DMS114 treated with DMSO at 0.1 percent for 48 hours (cell line): ENCODE data around the gene SEC11C.
"Not testable (repeated sequence)": the region's sequence is repeated elsewhere in the genome, so short reads cannot be mapped to it uniquely, and the experiment has no call there.

ENCODE experiments used
- DNase-seq: peaks from one replicate; lab custom pipeline; 2025; ENCODE audit not compliant: unreplicated experiment; lab: John Stamatoyannopoulos, UW

The SEC11C gene

DNA sequence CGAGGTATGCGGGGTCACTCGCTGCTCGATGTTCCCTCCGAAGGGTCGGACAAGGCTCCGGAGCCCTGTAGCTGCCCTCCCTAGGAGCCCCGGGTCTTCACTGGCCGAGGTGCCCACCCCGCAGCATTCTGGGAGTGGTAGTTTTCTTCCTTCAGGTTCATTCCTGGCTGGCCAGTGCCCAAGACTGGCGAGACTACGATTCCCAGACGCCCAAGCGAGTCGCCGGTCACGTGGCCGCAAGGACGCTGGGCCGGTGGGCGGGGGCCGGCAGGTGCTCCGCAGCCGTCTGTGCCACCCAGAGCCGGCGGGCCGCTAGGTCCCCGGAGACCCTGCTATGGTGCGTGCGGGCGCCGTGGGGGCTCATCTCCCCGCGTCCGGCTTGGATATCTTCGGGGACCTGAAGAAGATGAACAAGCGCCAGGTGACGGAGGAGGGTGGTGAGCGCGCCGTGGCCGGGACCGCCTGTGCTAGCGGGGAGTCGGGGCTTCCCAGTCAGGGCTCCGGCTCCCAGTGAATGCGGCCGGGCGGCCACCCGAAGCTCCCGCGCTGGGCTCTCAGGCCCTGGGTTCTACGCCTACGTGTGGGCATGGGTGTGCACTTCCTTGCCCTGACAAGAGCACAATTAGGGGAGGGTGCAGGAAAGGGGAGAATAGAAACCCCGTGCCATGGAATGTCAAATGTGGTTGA, at the start of gene SEC11C:
Gene SEC11C (plus strand): TSS at position 270 of the 687 bp plus-strand sequence. CDS start 65 bp downstream, at position 335.
- DNase-seq = peak; percentile 88

DNA sequence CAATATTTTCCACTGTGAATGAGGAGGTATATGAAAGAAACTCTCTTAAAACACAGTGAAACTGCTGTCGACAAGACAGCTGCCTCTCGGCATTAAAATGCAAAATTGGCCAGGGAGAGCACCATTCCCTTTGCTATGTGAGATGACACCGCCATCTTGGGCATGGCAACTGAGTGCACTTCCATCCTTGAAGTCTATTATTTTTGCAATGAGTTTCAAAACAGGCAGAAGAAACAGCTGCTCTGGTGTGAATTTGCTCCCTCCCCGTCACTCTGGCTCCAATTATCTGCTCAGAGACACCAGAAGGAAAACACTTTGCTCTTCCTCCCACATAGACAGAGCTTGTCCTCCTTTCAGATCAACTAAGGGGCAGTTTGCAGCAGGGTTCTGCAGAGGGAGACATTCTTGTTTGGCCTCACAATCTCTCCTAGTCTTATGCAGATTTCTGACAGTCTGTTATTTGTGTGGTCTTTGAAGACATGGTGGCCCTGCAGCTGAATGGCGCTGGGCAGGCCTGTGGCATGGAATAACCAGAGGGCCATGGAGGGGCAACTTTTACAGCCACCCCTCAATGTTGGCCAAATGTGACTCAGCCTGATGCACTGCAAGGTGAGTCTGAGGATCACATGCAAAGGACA, 48.6 kb upstream of the SEC11C start:
- DNase-seq = no peak

- DNase-seq = no peak
Measured at GRCh38 chr18:59093668-59094067, 46.0 kb upstream of the SEC11C start.

DNA sequence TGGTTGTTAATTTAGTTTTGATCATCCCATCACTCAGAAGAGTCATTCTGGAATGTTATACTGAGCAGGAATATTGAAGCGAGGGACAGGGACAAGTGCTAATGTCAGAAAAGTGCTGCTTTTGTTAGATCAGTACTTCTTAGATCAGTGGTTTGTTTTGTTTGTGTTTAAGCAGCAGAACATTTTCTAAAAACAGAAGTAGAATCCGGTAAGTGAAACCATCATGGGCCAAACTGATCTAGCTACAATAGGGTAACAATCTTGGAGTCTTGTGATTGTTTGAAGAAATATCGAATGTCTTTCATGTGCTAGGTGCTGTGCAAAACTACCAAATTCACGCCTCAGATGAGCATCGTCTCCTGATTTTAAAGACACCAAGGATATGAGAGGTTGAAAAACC, 45.1 kb upstream of the SEC11C start:
- no peak for DNase-seq

DNA sequence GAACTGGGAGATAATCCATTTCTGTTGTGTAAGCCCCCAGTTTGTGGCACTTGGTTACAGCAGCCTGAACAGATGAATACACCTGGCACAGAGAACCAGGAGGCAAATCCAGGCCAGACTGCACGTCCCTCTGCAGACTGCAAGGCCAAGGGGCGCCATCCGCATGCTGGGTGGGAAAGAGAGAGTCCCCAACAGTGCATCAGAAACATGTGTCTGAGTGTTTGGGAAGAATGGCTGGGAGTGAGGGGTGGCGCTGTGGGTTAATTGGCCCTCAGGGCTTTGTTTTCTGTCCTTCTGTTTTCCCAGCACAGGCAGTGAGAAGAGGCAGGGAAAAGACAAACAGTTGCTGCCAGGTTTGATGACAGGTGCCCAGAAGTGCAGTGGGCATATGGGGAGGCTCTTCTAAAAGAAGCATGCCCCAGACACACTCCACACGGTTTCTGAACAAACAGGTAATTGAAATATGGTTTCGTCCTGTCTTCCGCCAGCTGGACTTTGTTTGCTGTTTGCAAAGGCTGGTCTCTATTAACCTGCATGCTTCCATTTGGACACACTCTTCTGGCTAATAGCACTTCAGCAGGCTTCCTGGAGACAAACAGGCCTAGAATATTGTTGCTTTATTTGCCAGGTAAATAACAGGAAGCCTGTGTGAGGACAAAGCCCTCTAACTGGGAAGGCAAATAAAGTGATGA, 43.4 kb upstream of the SEC11C start:
- no peak for DNase-seq

DNA sequence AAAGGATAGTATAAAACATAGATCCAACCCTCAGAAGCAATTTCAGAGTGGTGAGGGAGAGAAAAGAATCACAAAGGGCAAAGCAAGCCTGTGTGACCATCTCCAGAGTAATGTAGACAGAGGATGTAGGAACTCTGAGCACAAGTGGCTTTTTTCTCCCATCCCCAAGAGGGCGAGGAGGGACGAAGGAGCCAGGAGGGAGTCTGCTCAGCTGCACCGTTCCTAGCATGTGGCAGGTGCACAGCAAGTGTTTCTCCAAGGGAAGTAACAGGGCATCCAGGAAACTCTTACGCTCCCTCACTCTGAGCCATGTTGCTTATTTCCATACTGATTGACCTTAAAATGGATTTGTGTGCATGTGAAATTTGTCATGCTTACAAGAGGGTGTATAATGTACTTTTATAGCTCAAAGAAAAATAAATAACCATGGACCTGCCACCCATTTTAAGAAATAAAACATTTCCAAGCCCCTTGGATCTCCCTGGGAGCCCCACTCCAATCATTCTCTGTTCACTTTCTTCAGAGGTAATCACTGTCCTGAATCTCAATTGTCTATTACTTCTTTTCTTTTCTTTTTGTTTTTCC, 37.8 kb upstream of the SEC11C start:
- DNase-seq = no peak

DNA sequence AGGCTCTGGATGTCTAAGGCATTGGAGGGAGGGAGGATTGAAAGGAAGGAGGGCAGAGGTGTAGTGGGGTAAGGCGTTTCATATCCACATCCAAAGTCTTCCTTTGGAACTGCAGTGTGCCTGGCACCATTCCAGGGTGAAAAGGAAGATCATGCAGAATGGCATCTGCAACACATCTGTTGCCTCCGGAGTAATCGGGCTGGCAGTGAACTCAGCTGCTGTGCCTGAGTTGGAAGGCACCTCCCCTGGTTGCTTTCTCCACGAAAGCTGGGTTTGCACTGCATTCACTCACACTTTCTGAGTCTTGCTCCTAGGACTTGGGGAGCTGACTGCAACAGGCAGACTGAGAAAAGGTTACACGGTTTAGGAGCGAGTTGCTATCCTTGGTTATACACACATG, 30.3 kb upstream of the SEC11C start:
- no peak for DNase-seq

- DNase-seq = no peak
Measured at GRCh38 chr18:59114160-59114559, 25.5 kb upstream of the SEC11C start.

DNA sequence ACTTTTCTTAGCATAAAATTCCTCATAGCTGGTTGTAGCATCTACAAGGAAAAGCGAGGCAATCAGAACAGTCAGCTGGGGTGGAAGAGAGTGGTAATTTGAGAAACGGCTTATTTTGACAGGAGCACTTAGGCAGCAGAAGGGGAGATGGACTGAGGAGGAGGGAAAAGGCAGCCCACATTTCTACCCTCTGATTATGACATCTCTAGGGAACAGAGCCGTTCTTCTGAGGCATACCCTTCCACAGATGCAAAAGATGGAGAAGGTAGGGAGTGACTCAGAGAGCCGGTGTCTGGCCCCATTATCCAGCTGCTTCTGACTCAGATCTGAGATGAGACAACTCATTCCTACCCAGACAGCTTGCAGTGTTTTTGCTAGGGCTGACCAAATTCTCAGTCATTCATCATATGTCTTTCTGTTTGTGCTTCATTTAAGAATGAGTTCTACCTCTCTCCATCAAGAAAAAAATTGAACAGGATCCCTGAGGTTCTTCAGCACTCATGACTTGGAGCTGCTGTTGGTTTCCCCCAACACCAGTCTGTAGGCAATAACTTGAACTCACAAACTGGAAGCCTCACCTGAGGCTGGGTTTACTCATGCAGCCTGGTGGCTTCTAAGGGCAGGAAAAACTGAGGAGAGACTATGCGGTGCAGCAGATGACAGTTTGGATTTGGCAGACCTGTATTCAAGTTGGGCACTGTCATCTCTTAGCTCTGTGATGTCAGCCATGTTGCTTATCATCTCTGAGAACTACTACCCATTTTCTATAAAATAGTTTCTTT, 15.9 kb upstream of the SEC11C start:
- DNase-seq = no peak

DNA sequence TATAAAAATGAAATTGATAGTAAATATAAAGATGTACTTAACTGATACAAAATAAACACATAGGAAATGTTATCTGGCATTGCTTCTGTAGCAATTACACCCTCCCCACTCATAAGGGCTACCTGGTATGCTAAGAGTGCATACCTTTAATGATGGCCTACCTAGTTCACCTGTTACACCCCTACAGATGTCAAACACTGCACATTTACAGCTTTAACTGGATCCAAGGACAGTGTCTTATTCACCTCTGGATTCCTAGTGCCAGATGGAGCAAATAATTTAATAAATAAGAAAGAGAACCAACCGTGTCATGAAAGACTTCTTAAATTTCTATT, 15.3 kb upstream of the SEC11C start:
- no peak for DNase-seq

DNA sequence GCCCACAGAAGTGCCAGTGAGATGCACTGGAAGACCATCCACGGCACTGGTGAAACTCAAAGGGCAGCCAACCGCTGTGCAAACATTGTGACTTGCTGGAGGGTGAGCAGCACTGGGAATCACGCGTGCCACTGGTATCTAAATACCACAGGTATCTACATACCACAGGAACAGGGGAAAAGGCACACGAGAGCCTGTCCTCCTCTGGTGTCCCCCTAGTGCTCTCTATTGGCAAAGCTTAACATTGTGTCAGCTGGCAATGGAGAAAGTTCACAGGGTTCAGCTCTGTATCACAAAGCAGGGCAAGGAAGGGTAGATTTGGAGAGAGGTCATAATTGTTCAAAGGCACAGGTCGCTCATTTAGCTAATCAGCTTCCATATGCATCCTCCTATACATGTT, 12.6 kb upstream of the SEC11C start:
- no peak for DNase-seq

DNA sequence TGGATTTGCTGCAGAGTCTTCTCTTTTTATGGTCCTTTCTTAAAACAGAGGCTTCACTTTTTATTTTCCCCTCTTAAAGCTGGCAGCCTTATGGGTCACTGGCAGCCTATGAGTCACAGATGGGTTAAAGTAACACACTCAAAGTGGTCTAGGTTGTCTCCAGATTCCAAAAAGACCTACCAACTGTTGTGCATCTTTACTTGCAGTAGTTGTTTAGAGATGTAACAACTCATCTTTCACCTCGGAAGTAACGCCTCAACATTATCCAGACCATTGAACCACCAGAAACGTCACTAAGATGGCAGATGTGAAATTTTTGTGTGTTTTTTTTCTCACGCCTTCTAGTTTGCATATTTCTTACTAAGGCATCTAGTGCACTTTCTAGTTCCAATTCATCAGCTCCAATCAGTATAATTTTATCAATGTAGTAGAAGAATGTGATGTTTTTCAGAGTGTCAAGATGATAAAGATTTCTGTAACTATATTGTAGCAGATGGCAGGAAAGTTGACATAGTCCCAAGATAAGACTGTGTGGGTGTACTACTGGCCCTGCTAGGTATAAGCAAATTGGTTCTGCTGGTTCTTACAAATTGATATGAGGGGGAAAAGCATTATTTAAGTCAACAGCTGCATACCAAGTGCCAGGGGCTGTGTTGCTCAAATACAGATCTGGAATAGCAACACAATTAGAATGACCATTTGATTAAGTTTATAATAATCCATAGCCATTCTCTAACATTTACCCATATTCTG, 9.6 kb upstream of the SEC11C start:
- no peak for DNase-seq

GRCh38 chr18:59132810-59133465, 6.7 kb upstream of the SEC11C start:
- no peak for DNase-seq

GRCh38 chr18:59139291-59139614, 431 bp upstream of the SEC11C start:
- DNase-seq = peak; percentile 88

DNA sequence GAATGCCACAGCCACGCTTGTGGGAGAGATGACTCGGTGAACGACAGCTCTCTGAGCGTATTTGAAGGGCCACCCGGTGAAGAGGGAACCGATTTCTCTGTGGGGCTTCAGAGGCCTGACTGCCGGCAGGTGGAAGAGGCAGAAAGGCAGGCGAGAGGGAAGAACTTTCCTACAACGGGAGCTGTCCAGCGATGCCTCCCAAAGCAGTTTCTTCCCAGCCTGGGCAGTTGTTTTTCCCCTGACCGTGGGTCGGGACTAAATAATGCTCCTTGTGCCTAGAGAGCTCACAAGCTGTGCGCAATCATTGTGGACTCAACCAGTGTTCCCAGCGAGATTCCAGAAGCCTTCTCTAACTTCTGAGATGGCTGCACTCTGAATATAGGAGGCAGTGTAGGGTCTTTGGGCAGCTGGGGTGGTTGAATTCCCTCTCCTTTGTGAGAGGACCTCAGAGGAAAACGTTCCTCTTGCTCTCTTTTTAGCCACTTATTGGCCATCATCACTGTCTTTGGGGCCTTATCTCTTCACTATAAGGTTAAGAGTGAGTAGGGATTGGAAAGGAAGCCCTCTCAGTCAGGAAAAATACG, 710 bp downstream of the SEC11C start:
- DNase-seq = no peak

- no peak for DNase-seq
Measured at GRCh38 chr18:59141294-59142068, 1.8 kb downstream of the SEC11C start.

- DNase-seq = no peak
Measured at GRCh38 chr18:59142274-59142673, 2.6 kb downstream of the SEC11C start.

DNA sequence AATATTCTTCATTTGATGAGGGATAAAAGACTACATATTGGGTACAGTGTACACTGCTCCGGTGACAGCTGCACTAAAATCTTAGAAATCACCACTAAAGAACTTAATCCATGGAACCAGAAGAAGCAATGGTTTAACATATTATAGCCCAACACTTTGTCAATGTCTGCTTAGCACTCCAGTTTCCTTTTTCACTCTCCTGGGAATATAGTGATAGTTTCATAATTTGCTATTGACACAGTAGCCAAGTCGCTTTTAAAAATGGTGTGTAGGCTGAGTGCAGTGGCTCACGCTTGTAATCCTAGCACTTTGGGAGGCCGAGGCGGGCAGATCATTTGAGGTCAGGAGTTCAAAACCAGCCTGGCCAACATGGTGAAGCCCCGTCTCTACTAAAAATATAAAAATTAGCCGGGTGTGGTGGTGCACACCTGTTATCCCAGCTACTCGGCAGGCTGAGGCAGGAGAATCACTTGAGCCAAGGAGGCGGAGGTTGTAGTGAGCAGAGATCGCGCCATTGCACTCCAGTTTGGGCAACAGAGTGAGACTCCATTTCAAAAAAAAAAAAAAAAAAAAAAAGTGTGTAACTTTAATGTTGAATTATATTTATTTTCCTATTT, 3.2 kb downstream of the SEC11C start:
- not testable (repeated sequence) for DNase-seq

- no peak for DNase-seq
Measured at GRCh38 chr18:59143441-59143840, 3.8 kb downstream of the SEC11C start.
